Suprapubic skin (tissue), 3 donors: ENCODE results near the gene EEF1E1.

Source experiments
- CTCF ChIP-seq, 2 donors: fragments of 200-600 bp in 1 of 2; fragments of 450-650 bp in 1 of 2; sonication (generic) in 1 of 2; IDR thresholded peaks; one replicate each; pipeline ENCODE4 v1.5.1; 2016 to 2019; ENCODE audit warnings: antibody characterized with exemption in 2 of 2, mild to moderate bottlenecking in 1 of 2, moderate library complexity in 1 of 2
- EP300 ChIP-seq: sonication (generic); formaldehyde crosslinking; IDR thresholded peaks from one replicate; pipeline ENCODE4 v1.6.1; 2017; ENCODE audit warnings: antibody characterized with exemption
- POLR2A ChIP-seq, 2 donors: fragments of 450-650 bp; IDR thresholded peaks; one replicate each; pipeline ENCODE4 v1.6.1; 2017; ENCODE audit warnings: antibody characterized with exemption in 2 of 2, mild to moderate bottlenecking in 2 of 2, moderate library complexity in 2 of 2

GRCh38 chr6:8074213-8074612 lies 28.1 kb downstream of the EEF1E1 start:
- no peak for TF ChIP-seq POLR2A (IDR thresholded peaks at IDR 0.05)
- TF ChIP-seq EP300 = no peak
- TF ChIP-seq CTCF (IDR thresholded peaks at IDR 0.05) = no peak
